Choroid plexus epithelial cell (primary cell): ENCODE measurements around the gene MFSD11.
"Not testable (repeated sequence)": the region's sequence is repeated elsewhere in the genome, so short reads cannot be mapped to it uniquely, and the experiment has no call there.

ENCODE experiments used
- DNase-seq: peaks from one replicate; pipeline ENCODE4 v3.0.0-alpha.2; 2010; ENCODE audit warnings: low read depth
- H3K4me3 ChIP-seq: 2 replicates; pipeline ENCODE4 v1.5.1; 2011; ENCODE audit warnings: low read depth, mild to moderate bottlenecking, control low read depth, low read length, moderate library complexity
- CTCF ChIP-seq: conservative IDR thresholded peaks from 2 replicates; pipeline ENCODE4 v1.5.1; 2011; ENCODE audit warnings: low read depth, mild to moderate bottlenecking, control low read depth, inconsistent platforms, low read length, moderate library complexity

The MFSD11 gene

GRCh38 chr17:76772842-76773525 lies 35.1 kb downstream of the MFSD11 start:
- peak; percentile 71 for DNase-seq
- TF ChIP-seq CTCF: peak; percentile 11
- no peak overlapping the region for H3K4me3 ChIP-seq

DNA sequence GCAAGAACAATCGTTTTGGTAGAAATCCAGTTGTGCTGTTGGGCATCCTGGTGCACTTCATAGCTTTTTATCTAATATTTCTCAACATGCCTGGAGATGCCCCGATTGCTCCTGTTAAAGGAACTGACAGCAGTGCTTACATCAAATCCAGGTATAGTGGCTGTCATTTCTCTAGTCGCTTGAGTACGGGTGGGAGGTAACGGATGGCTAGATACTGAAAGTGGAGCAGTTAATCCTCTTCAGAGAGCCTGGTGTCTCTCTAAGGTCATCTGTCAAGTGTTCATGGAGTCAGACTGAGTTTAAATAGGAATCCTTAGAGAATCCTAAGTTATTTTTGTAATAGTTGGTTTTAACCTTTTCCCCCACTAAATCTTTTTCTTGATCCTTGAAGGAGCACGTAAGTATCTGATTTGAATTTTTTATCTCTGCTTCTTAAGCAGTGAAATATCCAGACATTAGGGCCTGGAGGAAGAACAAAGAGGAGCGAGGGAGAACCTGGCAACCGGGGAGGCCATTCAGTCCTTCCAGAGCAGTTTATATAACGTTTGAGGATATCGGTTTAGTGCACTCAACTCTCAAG lies 37.2 kb downstream of the MFSD11 start:
- no peak for TF ChIP-seq CTCF
- H3K4me3 ChIP-seq: no peak overlapping the region
- DNase-seq: no peak

- TF ChIP-seq CTCF: peak; percentile 47
- H3K4me3 ChIP-seq: no peak overlapping the region
- peak; percentile 23 for DNase-seq
These were observed 43.4 kb downstream of the MFSD11 start for GRCh38 chr17:76781056-76781982.

- DNase-seq: no peak
- no peak for TF ChIP-seq CTCF
These were observed 45.2 kb downstream of the MFSD11 start for GRCh38 chr17:76783146-76783545.

GRCh38 chr17:76784926-76785325 lies 47.0 kb downstream of the MFSD11 start:
- H3K4me3 ChIP-seq: no peak overlapping the region
- no peak for TF ChIP-seq CTCF
- no peak for DNase-seq

More at GRCh38 chr17:76783146-76783545, 45.2 kb downstream of the MFSD11 start:
- no peak overlapping the region for H3K4me3 ChIP-seq

GRCh38 chr17:76787866-76788265 lies 49.9 kb downstream of the MFSD11 start:
- not testable (repeated sequence) for H3K4me3 ChIP-seq, DNase-seq

DNA sequence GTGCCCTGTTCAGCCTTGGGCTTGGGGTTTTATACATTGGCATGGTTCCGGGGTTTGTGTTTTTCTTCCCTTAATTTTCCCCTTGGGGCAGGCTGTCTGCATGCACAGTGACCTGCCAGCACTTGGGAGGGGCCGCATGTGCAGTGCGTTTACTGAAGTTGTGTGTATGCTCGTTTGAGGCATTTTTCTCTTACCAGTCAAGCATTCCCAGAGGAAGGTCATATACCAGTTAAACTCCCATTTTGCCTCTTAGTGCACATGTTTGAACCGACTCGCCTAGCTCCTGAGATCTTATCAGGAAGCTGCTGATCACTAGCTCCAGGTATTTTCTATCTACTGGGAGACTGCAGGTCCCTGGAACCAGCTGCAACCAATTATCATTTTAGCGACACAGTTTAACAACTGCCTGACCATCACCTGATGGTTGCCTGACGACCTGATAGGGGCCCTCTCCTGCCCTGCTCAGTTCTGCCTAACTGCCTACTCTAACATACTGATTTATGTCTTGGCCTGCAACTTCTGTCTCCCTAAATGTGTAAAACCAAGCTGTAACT lies 51.4 kb downstream of the MFSD11 start:
- H3K4me3 ChIP-seq: no peak overlapping the region
- TF ChIP-seq CTCF: no peak
- DNase-seq: no peak
